Uterus (tissue), 2 donors: ENCODE results near the gene DIDO1.

Source experiments
- CTCF ChIP-seq, 4 experiments: fragments of 200-600 bp in 2 of 4; fragments of 450-650 bp in 2 of 4; sonication (generic) in 2 of 4; IDR thresholded peaks; one replicate each; pipeline ENCODE4 v1.5.1; 2016 to 2019; ENCODE audit warnings: antibody characterized with exemption in 4 of 4, mild to moderate bottlenecking in 2 of 4, moderate library complexity in 1 of 4
- POLR2A ChIP-seq, 2 donors: fragments of 450-650 bp; IDR thresholded peaks; one replicate each; pipeline ENCODE4 v1.6.1; 2016; ENCODE audit warnings: antibody characterized with exemption in 2 of 2, mild to moderate bottlenecking in 1 of 2, moderate library complexity in 1 of 2

- TF ChIP-seq CTCF (IDR thresholded peaks at IDR 0.05) (no peak), POLR2A (IDR thresholded peaks at IDR 0.05) (no peak)
Observed at GRCh38 chr20:62901891-62902290, 24.4 kb downstream of the DIDO1 start.
